ENCODE measurements around the gene MPLKIP.
"Not testable (repeated sequence)": the region's sequence is repeated elsewhere in the genome, so short reads cannot be mapped to it uniquely, and the experiment has no call there.

MPLKIP gene

GRCh38 chr7:40122940-40123254 lies 11.5 kb downstream of the MPLKIP start:
- FAIRE-seq = no peak

GRCh38 chr7:40122100-40122939 lies 12.1 kb downstream of the MPLKIP start:
- not testable (repeated sequence) for FAIRE-seq

- no peak for FAIRE-seq
Measured at GRCh38 chr7:40120020-40120419, 14.4 kb downstream of the MPLKIP start.

- FAIRE-seq = not testable (repeated sequence)
Measured at GRCh38 chr7:40118201-40118600, 16.2 kb downstream of the MPLKIP start.

DNA sequence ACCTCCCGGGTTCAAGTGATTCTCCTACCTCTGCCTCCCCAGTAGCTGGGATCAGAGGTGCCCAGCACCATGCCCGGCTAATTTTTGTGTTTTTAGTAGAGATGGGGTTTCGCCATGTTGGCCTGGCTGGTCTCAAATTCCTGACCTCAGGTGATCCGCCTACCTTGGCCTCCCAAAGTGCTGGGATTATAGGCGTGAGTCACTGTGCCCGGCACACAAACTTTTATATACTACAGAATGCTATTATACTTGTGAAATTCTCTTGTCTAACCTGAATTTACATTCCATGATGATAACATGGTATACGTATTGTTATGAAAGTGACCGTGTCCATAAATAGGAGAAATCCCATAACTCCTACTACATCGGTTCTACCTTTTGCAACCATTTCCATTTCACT lies 17.2 kb downstream of the MPLKIP start:
- not testable (repeated sequence) for FAIRE-seq

DNA sequence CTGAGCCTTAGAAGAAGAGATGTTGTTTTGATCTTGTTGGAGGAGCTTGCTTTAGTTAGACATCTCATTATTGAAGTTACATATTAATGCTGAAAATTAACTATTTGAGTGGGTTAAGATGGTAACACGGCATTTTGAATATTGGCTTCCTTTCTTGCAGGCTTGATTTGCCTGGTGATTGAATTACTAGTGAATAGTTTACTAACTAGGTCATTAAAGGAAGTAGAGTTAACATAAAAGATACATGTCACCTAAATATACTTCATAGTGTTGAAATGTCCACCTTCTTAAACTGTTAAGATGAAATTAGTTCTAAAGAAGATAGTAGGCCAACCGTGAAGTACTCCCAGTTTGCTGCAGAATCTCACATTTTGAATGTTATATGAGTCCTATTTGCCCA lies 18.5 kb downstream of the MPLKIP start:
- no peak for FAIRE-seq

GRCh38 chr7:40105879-40106473 lies 28.4 kb downstream of the MPLKIP start:
- no peak for FAIRE-seq

DNA sequence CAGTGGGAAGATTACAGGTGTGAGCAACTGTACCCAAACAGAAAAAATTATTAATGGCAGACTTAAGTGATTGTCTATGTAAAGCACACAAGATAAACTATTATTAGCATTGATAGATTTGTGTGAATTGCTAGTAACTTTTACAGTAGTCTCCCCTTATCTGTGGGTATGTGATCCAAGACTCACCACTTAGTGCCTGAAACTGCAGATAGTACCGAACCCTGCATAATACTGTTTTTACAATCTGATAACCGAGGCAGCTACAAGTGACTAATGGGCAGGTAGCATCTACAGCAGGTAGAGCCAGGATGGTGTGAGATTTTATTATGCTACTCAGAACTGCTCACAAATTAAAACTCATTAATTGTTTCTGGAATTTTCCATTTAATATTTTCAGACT lies 31.5 kb downstream of the MPLKIP start:
- FAIRE-seq = no peak

GRCh38 chr7:40101201-40101600 lies 33.2 kb downstream of the MPLKIP start:
- FAIRE-seq = no peak

GRCh38 chr7:40099837-40100236 lies 34.6 kb downstream of the MPLKIP start:
- FAIRE-seq = no peak

DNA sequence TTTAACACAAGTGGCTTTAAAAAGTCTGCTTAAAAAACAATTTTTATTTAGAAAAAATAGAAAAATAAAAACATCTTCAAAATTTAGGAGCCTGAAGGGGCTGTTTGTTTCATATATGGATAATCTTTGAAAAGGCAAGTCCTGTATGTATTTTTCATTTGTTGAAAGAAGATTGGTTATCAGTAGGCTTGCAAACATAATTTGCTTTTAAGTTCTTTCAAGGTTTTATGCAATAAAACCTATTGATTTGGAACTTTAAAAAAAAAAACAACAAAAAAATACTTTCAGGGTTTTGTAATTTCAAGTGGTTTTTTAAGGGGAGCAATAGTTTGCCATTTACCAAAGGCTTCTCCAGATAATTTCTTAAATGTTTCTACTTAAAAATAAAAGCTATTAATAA lies 35.6 kb downstream of the MPLKIP start:
- FAIRE-seq = no peak

DNA sequence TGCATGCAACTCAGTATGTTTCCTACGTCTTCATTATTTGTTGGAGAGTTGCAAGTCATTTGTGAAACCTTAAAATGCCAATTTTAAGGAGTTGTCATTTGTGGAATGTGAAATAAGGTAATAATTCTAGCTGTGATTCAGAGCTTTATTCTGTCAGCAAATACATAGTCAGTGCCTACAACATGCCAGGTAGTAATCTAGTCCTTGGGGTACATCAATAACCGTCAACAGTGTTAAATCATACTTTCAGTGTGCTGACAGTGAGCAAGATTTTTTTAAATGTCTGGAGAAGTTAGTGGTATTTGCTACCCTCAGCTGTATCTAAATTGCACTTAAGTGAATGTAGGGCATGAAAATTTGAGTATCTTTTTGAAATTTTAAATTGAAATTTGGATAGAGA lies 36.7 kb downstream of the MPLKIP start:
- FAIRE-seq = peak; percentile 13

- no peak for FAIRE-seq
Measured at GRCh38 chr7:40095695-40096327, 38.6 kb downstream of the MPLKIP start.

GRCh38 chr7:40095230-40095629 lies 39.2 kb downstream of the MPLKIP start:
- FAIRE-seq = no peak

- no peak for FAIRE-seq
Measured at GRCh38 chr7:40093631-40094350, 40.6 kb downstream of the MPLKIP start.

- FAIRE-seq = no peak
Measured at GRCh38 chr7:40092182-40092581, 42.2 kb downstream of the MPLKIP start.

DNA sequence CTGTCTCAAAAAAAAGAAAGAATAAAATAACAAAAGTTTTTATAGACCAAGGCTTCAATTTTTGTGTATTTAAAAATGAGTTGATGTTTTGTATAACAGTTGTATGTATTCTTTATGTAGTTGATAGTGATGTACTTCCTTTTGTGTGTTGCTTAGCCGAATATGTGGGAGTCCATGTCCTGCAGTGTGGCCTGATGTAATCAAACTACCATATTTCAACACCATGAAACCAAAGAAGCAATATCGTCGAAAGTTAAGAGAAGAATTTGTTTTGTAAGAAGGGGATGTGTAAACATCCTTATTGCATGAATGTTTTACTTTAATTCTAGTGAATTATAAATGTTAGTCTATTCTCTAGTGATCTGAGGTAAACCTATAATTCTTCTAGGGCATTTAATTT lies 56.6 kb downstream of the MPLKIP start:
- no peak for FAIRE-seq

Measured in islet of Langerhans (tissue), 1 donor.